GM18951 (cell line): Measurements from ENCODE around the gene ANTKMT.

ENCODE experiments used
- POLR2A ChIP-seq: IDR thresholded peaks from 4 replicates; pipeline ENCODE4 v1.6.1; 2011; ENCODE audit warnings: mild to moderate bottlenecking; ENCODE audit not compliant: insufficient read length, insufficient read depth; ENCODE audit errors: extremely low read depth
- in situ Hi-C: fragments of 300-500 bp; cut with MboI; formaldehyde crosslinking; loops from one replicate; pipeline ENCODE4 v1.12.0; 2022; ENCODE audit warnings: low sequenced_read_pairs, mixed read lengths, inconsistent platforms; ENCODE audit not compliant: unreplicated experiment

The ANTKMT gene

DNA sequence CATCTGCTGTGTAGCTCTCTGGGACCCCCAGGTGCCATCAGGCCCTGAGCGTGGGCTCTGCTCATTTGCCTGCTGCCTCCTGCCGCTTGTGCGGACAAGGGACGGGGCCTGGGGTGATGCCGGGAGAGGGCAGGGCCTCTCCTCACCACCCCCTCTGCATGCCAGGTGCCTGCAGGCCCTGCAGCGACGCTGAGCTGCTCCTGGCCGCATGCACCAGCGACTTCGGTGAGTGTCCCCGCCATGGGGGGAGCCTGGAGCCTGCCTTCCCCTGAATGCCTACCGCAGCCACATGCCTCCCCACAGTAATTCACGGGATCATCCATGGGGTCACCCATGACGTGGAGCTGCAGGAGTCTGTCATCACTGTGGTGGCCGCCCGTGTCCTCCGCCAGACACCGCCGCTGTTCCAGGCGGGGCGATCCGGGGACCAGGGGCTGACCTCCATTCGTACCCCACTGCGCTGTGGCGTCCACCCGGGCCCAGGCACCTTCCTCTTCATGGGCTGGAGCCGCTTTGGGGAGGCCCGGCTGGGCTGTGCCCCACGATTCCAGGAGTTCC is 4.1 kb upstream of the ANTKMT start:
- TF ChIP-seq POLR2A, result no peak
- in situ Hi-C loops, result loop anchor here (10.0 kb wide), 1 partner anchor 68 kb away; the partner anchor contains the start of genes CHTF18 and RPUSD1

DNA sequence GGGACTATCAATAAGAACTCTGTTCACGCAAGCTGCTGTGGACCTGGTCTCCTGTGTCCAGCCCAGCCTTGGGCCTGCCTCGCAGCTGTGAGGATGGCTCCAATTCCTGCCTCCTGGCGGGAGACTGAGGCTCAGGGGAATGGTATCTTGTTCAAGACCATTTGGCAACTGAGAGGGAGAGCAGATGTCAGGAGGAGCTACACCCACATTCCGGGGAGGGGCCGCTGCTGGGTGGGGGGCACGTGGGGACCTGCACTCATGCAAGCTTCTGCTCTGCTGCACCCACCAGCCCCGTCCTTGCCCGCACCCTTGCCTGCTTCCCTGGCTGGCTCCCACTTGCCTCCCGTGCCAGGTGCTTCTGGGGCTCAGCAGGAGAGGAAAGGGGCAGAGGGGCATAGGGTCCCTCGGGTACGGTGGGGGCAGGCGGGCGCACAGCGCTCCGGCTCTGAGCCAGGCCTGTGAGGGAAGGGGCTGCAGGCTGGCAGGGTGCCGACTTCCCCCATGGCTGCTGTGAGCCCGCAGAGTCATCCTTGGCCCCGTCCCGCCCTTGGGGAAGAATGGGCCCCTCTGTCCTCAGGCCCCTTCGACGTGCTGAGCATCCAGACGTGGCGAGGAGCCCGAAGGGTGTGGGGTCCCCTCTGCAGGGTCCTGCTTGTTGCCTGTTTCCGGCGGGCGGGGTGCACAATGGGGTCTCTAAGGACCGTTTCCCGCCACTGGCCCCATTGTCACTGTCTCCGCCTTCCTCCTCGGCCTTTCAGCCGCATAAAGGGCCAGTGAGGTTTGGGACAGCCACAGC is 3.3 kb upstream of the ANTKMT start:
- in situ Hi-C loops, result loop anchor here (10.0 kb wide), 1 partner anchor 67 kb away; the partner anchor contains the start of genes CHTF18 and RPUSD1
- peak; percentile 16 for TF ChIP-seq POLR2A

DNA sequence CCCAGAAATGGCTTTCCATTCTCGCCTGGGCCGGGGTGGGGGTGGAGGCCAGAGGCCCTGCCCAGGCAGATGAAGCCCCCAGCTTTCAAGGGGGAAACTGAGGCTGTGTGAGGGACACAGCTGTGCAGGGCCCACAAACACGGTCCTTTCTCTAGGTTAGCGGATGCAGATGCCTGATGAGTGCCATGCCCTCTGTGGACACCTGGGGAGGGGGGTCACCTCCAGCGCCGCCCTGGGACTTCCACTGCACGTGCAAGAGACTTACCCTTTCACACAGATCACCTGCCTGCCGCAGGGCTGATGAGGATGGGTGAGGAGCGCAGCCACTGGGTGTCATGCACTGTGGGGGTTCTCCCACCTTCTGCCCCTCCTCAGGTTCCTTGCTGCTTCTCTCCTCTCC is 2.6 kb upstream of the ANTKMT start:
- in situ Hi-C loops, result loop anchor here (10.0 kb wide), 1 partner anchor 66 kb away; the partner anchor contains the start of genes CHTF18 and RPUSD1

GRCh38 chr16:718922-719321 is 2.0 kb upstream of the ANTKMT start:
- TF ChIP-seq POLR2A, result no peak

More for the DNA sequence above, 2.6 kb upstream of the ANTKMT start:
- TF ChIP-seq POLR2A, result no peak

GRCh38 chr16:719815-720446 is 1.0 kb upstream of the ANTKMT start:
- TF ChIP-seq POLR2A, result no peak
- in situ Hi-C loops, result loop anchor here (10.0 kb wide), 1 partner anchor 65 kb away; the partner anchor contains the start of genes CHTF18 and RPUSD1

More at GRCh38 chr16:718922-719321, 2.0 kb upstream of the ANTKMT start:
- in situ Hi-C loops, result loop anchor here (10.0 kb wide), 1 partner anchor 66 kb away; the partner anchor contains the start of genes CHTF18 and RPUSD1

GRCh38 chr16:720447-720989 is 428 bp upstream of the ANTKMT start:
- in situ Hi-C loops, result no loop called here
- TF ChIP-seq POLR2A, result no peak

DNA sequence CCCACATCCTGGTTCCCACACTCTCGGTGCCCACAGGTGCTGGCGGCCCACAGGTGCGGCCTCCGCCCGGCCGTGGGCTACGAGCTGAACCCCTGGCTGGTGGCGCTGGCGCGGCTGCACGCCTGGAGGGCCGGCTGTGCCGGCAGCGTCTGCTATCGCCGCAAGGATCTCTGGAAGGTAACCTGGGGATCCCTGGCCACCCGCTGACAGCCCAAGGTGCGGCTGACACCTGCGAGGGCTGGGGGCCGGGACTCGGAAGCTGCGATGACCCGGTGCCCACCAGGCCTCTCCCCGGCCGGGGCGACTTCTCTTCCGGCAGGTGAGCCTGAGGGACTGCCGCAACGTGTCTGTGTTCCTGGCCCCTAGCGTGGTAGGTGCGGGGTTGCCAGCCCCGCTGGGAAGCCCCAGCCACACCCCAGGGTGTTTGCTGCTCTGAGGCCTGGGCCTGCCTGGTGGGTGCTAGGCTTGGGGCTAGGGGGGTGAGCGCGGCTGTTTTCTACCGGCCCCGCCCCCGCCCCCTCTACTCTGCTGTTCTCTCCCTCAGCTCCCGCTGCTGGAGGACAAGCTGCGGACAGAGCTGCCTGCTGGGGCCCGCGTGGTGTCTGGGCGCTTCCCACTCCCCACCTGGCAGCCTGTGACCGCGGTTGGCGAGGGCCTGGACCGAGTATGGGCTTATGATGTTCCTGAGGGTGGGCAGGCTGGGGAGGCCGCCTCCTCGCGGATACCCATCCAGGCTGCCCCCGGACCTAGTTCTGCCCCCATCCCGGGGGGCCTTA is 1.0 kb downstream of the ANTKMT start:
- no peak for TF ChIP-seq POLR2A
- in situ Hi-C loops, result no loop called here

GRCh38 chr16:722835-723633 is 2.1 kb downstream of the ANTKMT start:
- in situ Hi-C loops, result no loop called here
- no peak for TF ChIP-seq POLR2A

- in situ Hi-C loops, result no loop called here
- no peak for TF ChIP-seq POLR2A
Measured at GRCh38 chr16:723695-724094, 2.7 kb downstream of the ANTKMT start.

- no peak for TF ChIP-seq POLR2A
- in situ Hi-C loops, result no loop called here
Measured at GRCh38 chr16:724188-725040, 3.5 kb downstream of the ANTKMT start.

- no peak for TF ChIP-seq POLR2A
- in situ Hi-C loops, result no loop called here
Measured at GRCh38 chr16:725041-725376, 4.1 kb downstream of the ANTKMT start.
